SU-DHL-6 (cell line): ENCODE data around the gene ZNF138.

Source experiments
- H2AFZ ChIP-seq: fragments of 200-600 bp; sonication (generic); 2 replicates; pipeline ENCODE4 v1.6.1; 2014; ENCODE audit warnings: low read depth, mild to moderate bottlenecking, moderate library complexity, mixed read lengths, antibody characterized with exemption, low read length; ENCODE audit not compliant: severe bottlenecking
- H3F3A ChIP-seq: fragments of 200-600 bp; shearing (Covaris generic); 2 replicates; pipeline ENCODE4 v1.6.0; 2016; ENCODE audit warnings: antibody characterized with exemption, mild to moderate bottlenecking; ENCODE audit not compliant: insufficient read depth
- H3K27ac ChIP-seq: fragments of 200-600 bp; sonication (generic); 2 replicates; pipeline ENCODE4 v1.5.1; 2016; ENCODE audit warnings: low read depth, mild to moderate bottlenecking, low read length, moderate library complexity, mixed read lengths
- H3K27me3 ChIP-seq: fragments of 200-600 bp; sonication (generic), shearing (Covaris generic); 2 replicates; pipeline ENCODE4 v1.6.0; 2014; ENCODE audit warnings: mild to moderate bottlenecking, low read length
- H3K36me3 ChIP-seq: fragments of 200-600 bp; sonication (generic); 2 replicates; pipeline ENCODE4 v1.6.1; 2014; ENCODE audit warnings: mild to moderate bottlenecking, low read length, mixed read lengths
- H3K4me2 ChIP-seq: fragments of 300-600, 200-600 bp; shearing (Covaris generic), sonication (generic); 2 replicates; pipeline ENCODE4 v1.6.0; 2014; ENCODE audit warnings: low read length, low read depth, mild to moderate bottlenecking; ENCODE audit not compliant: poor library complexity, severe bottlenecking
- H3K4me3 ChIP-seq: fragments of 200-600 bp; sonication (generic); 2 replicates; pipeline ENCODE4 v1.5.1; 2014; ENCODE audit warnings: antibody characterized with exemption, low read length, mild to moderate bottlenecking, mixed read lengths; ENCODE audit not compliant: insufficient read depth, poor library complexity, severe bottlenecking
- H3K79me2 ChIP-seq: fragments of 200-600 bp; sonication (generic); 2 replicates; pipeline ENCODE4 v1.6.1; 2014; ENCODE audit warnings: mild to moderate bottlenecking, low read length, moderate library complexity; ENCODE audit not compliant: insufficient read depth
- H3K9ac ChIP-seq: fragments of 200-600 bp; sonication (generic); 2 replicates; pipeline ENCODE4 v1.7.0; 2014; ENCODE audit warnings: mild to moderate bottlenecking, low read length
- H3K9me2 ChIP-seq: fragments of 200-600 bp; sonication (generic); replicated peaks from 2 replicates; pipeline ENCODE4 v1.6.1; 2014; ENCODE audit warnings: low read length; ENCODE audit not compliant: insufficient read depth
- H3K9me3 ChIP-seq: fragments of 200-600 bp; sonication (generic); 2 replicates; pipeline ENCODE4 v1.6.1; 2014; ENCODE audit warnings: low read length, mixed read lengths; ENCODE audit not compliant: insufficient read depth
- H4K20me1 ChIP-seq: fragments of 200-600 bp; sonication (generic); 2 replicates; pipeline ENCODE4 v1.6.1; 2014; ENCODE audit warnings: low read depth, mild to moderate bottlenecking, antibody characterized with exemption, low read length, moderate library complexity, mixed read lengths
- CTCF ChIP-seq: fragments of 200-600 bp; sonication (generic); IDR thresholded peaks from one replicate; pipeline ENCODE4 v1.5.1; 2017; ENCODE audit warnings: antibody characterized with exemption, mild to moderate bottlenecking, low read length, moderate library complexity; ENCODE audit not compliant: insufficient read depth, poor library complexity, severe bottlenecking
- EZH2phosphoT487 ChIP-seq: fragments of 200-600 bp; sonication (generic), shearing (Covaris generic); conservative IDR thresholded peaks from 2 replicates; pipeline ENCODE4 v1.6.1; 2018; ENCODE audit warnings: mild to moderate bottlenecking, antibody characterized with exemption, low read length, moderate library complexity, mixed read lengths

Gene ZNF138

GRCh38 chr7:64794171-64794844 lies at the start of gene ZNF138:
Gene ZNF138, plus strand, starts transcription at chr7:64794428. Its CDS starts 141 bp downstream, at chr7:64794569.
- peak within 1 kb of the TSS; percentile 80 for H3K27ac ChIP-seq
- H3K36me3 ChIP-seq = peaks cover 9% of the 10 kb centered on the region
- H3K4me3 ChIP-seq = peak within 1 kb of the TSS; percentile 87
- peak within 1 kb of the TSS; percentile 75 for H3K9ac ChIP-seq
- no peaks in the 10 kb centered on the region for H3K9me3 ChIP-seq
- no peaks in the 10 kb centered on the region for H3K9me2 ChIP-seq
- H3F3A ChIP-seq = no peaks in the 10 kb centered on the region
- H3K79me2 ChIP-seq = peaks cover 50% of the 10 kb centered on the region
- peak within 1 kb of the TSS; percentile 70 for H3K4me2 ChIP-seq
- H3K27me3 ChIP-seq = no peaks in the 10 kb centered on the region
- peak within 1 kb of the TSS; percentile 82 for H2AFZ ChIP-seq
- TF ChIP-seq EZH2phosphoT487 = no peak
- TF ChIP-seq CTCF = no peak
- 0 out of 2 replicates have a peak, but pooled peaks cover 5% of the 10 kb centered on the region for H4K20me1 ChIP-seq

GRCh38 chr7:64744680-64745079 lies 49.5 kb upstream of the ZNF138 start:
- no peaks in the 10 kb centered on the region for H4K20me1 ChIP-seq
- peaks cover 27% of the 10 kb centered on the region; the same call in 1 of the 2 replicates for H3K9me3 ChIP-seq
- H3F3A ChIP-seq = no peaks in the 10 kb centered on the region
- no peaks in the 10 kb centered on the region for H3K79me2 ChIP-seq
- H3K27ac ChIP-seq = no peak overlapping the region
- H3K9ac ChIP-seq = no peak overlapping the region
- no peaks in the 10 kb centered on the region for H3K36me3 ChIP-seq
- no peak for TF ChIP-seq CTCF
- TF ChIP-seq EZH2phosphoT487 = no peak
- no peak overlapping the region for H3K4me2 ChIP-seq
- H3K9me2 ChIP-seq = no peaks in the 10 kb centered on the region
- no peak overlapping the region for H3K4me3 ChIP-seq
- no peak overlapping the region for H2AFZ ChIP-seq
- no peaks in the 10 kb centered on the region for H3K27me3 ChIP-seq

GRCh38 chr7:64747802-64748201 lies 46.4 kb upstream of the ZNF138 start:
- Histone ChIP-seq H4K20me1 (no peaks in the 10 kb centered on the region), H3K9me2 (no peaks in the 10 kb centered on the region), H3K4me3 (no peak overlapping the region), H3K9ac (no peak overlapping the region), H3K4me2 (no peak overlapping the region), H3K79me2 (no peaks in the 10 kb centered on the region), H3F3A (no peaks in the 10 kb centered on the region), H3K36me3 (no peaks in the 10 kb centered on the region), H3K9me3 (peaks cover 25% of the 10 kb centered on the region; the same call in 1 of the 2 replicates), H3K27me3 (no peaks in the 10 kb centered on the region), H2AFZ (no peak overlapping the region), H3K27ac (no peak overlapping the region)
- TF ChIP-seq CTCF (no peak), EZH2phosphoT487 (no peak)
